SK-N-SH treated with all-trans-retinoic acid at 6 μM for 48 hours (cell line): ENCODE data around the gene SLC44A2.

Experiments
- ARNTL ChIP-seq: fragments of 450-650 bp; formaldehyde crosslinking; IDR thresholded peaks from 2 replicates; pipeline ENCODE4 v1.5.0; 2020; ENCODE audit warnings: low read depth, mild to moderate bottlenecking, moderate library complexity, borderline replicate concordance
- BACH2 ChIP-seq: fragments of 250-450 bp; sonication (Bioruptor Pico); IDR thresholded peaks from 2 replicates; pipeline ENCODE4 v1.9.0; 2021; ENCODE audit warnings: mild to moderate bottlenecking, borderline replicate concordance
- CSDC2 ChIP-seq: fragments of 250-450 bp; sonication (Bioruptor Pico); IDR thresholded peaks from 2 replicates; pipeline ENCODE4 v1.5.0; 2020; ENCODE audit warnings: mild to moderate bottlenecking, moderate library complexity
- GLIS3 ChIP-seq: fragments of 250-450 bp; sonication (Bioruptor Pico); IDR thresholded peaks from 2 replicates; pipeline ENCODE4 v1.5.0; 2020; ENCODE audit warnings: mild to moderate bottlenecking, moderate library complexity
- ISL1 ChIP-seq: fragments of 250-450 bp; sonication (Bioruptor Pico); IDR thresholded peaks from 2 replicates; pipeline ENCODE4 v2.1.2; 2022; ENCODE audit warnings: mild to moderate bottlenecking, moderate library complexity
- TCF4 ChIP-seq: fragments of 250-450 bp; sonication (Bioruptor Pico); IDR thresholded peaks from 2 replicates; pipeline ENCODE4 v1.8.0; 2021; ENCODE audit warnings: mild to moderate bottlenecking, moderate library complexity, borderline replicate concordance
- TOX ChIP-seq: fragments of 250-450 bp; sonication (Bioruptor Pico); IDR thresholded peaks from 2 replicates; pipeline ENCODE4 v1.8.0; 2021; ENCODE audit warnings: mild to moderate bottlenecking, moderate library complexity, borderline replicate concordance
- ZC3H10 ChIP-seq: fragments of 250-450 bp; sonication (Bioruptor Pico); IDR thresholded peaks from 2 replicates; pipeline ENCODE4 v1.5.1; 2021; ENCODE audit warnings: mild to moderate bottlenecking, moderate library complexity
- ZFP3 ChIP-seq: fragments of 250-450 bp; sonication (Bioruptor Pico); IDR thresholded peaks from 2 replicates; pipeline ENCODE4 v1.5.0; 2020; ENCODE audit warnings: mild to moderate bottlenecking, moderate library complexity
- TF ChIP-seq, protein P1 (sequence below): fragments of 250-450 bp; sonication (Bioruptor Pico); IDR thresholded peaks from 2 replicates; pipeline ENCODE4 v1.5.0; 2020; ENCODE audit warnings: mild to moderate bottlenecking, moderate library complexity
- TF ChIP-seq, protein P2 (sequence below): fragments of 250-450 bp; sonication (Bioruptor Pico); IDR thresholded peaks from 2 replicates; pipeline ENCODE4 v1.5.1; 2021; ENCODE audit warnings: mild to moderate bottlenecking, moderate library complexity
- TF ChIP-seq, protein P3 (sequence below): fragments of 250-450 bp; sonication (Bioruptor Pico); IDR thresholded peaks from 2 replicates; pipeline ENCODE4 v1.5.1; 2020; ENCODE audit warnings: low read depth, mild to moderate bottlenecking, moderate library complexity

DNA sequence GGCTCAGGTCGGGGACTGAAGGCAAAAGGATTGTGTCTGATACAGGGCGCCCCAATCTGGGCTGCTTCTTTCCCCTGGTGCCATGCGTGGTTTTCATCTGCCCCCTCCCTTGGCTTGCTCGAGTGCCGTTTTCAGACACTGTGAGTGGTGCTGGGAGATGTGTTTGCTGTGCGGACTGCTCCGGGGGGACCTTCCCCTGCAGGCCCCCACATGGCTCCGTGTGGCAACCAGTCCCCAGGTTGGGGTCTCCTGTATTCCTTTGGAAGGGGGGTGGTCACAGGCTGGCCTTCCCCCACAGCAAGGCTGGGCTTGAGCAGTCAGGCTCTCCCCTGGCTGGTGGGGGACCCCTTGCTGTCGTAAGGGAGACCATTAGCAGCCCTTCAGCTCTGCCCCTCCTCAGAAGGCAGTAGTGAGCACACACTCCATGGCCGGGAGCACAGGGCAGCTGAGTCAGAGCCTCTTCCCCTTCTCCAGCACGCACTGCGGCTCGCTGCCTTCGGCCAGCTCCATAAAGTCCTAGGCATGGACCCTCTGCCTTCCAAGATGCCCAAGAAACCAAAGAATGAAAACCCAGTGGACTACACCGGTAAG lies 55.3 kb downstream of the SLC44A2 start:
- TF ChIP-seq, protein P1, sequence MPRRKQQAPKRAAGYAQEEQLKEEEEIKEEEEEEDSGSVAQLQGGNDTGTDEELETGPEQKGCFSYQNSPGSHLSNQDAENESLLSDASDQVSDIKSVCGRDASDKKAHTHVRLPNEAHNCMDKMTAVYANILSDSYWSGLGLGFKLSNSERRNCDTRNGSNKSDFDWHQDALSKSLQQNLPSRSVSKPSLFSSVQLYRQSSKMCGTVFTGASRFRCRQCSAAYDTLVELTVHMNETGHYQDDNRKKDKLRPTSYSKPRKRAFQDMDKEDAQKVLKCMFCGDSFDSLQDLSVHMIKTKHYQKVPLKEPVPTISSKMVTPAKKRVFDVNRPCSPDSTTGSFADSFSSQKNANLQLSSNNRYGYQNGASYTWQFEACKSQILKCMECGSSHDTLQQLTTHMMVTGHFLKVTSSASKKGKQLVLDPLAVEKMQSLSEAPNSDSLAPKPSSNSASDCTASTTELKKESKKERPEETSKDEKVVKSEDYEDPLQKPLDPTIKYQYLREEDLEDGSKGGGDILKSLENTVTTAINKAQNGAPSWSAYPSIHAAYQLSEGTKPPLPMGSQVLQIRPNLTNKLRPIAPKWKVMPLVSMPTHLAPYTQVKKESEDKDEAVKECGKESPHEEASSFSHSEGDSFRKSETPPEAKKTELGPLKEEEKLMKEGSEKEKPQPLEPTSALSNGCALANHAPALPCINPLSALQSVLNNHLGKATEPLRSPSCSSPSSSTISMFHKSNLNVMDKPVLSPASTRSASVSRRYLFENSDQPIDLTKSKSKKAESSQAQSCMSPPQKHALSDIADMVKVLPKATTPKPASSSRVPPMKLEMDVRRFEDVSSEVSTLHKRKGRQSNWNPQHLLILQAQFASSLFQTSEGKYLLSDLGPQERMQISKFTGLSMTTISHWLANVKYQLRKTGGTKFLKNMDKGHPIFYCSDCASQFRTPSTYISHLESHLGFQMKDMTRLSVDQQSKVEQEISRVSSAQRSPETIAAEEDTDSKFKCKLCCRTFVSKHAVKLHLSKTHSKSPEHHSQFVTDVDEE (CRISPR knock-in tag): no peak
- TF ChIP-seq ARNTL (no peak), TCF4 (CRISPR knock-in tag) (no peak), ISL1 (no peak), GLIS3 (CRISPR knock-in tag) (no peak), BACH2 (CRISPR knock-in tag) (no peak), TOX (CRISPR knock-in tag) (no peak), ZFP3 (CRISPR knock-in tag) (no peak), ZC3H10 (no peak), CSDC2 (CRISPR knock-in tag) (no peak)
- TF ChIP-seq, protein P2, sequence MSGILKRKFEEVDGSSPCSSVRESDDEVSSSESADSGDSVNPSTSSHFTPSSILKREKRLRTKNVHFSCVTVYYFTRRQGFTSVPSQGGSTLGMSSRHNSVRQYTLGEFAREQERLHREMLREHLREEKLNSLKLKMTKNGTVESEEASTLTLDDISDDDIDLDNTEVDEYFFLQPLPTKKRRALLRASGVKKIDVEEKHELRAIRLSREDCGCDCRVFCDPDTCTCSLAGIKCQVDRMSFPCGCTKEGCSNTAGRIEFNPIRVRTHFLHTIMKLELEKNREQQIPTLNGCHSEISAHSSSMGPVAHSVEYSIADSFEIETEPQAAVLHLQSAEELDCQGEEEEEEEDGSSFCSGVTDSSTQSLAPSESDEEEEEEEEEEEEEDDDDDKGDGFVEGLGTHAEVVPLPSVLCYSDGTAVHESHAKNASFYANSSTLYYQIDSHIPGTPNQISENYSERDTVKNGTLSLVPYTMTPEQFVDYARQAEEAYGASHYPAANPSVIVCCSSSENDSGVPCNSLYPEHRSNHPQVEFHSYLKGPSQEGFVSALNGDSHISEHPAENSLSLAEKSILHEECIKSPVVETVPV (CRISPR knock-in tag): no peak
- TF ChIP-seq, protein P3, sequence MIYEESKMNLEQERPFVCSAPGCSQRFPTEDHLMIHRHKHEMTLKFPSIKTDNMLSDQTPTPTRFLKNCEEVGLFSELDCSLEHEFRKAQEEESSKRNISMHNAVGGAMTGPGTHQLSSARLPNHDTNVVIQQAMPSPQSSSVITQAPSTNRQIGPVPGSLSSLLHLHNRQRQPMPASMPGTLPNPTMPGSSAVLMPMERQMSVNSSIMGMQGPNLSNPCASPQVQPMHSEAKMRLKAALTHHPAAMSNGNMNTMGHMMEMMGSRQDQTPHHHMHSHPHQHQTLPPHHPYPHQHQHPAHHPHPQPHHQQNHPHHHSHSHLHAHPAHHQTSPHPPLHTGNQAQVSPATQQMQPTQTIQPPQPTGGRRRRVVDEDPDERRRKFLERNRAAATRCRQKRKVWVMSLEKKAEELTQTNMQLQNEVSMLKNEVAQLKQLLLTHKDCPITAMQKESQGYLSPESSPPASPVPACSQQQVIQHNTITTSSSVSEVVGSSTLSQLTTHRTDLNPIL (CRISPR knock-in tag): no peak
